AG04449 (cell line): ENCODE measurements around the gene TERT.

Experiments used
- CTCF ChIA-PET: fragments of 350-600 bp; formaldehyde crosslinking; extraction: SDS; loops from one replicate; lab custom pipeline; 2021; ENCODE audit warnings: antibody characterized with exemption; lab: Yijun Ruan, JAX
- POLR2A ChIA-PET: fragments of 400-600, 350-600 bp; formaldehyde crosslinking; extraction: SDS; loops from one replicate; lab custom pipeline; 2020; ENCODE audit warnings: antibody characterized with exemption, inconsistent platforms; lab: Yijun Ruan, JAX
- DNase-seq: peaks from one replicate; pipeline ENCODE4 v3.0.0-alpha.2; 2010; ENCODE audit warnings: low read depth, low spot score
- H3K4me3 ChIP-seq: 2 replicates; pipeline ENCODE4 v1.5.1; 2011; ENCODE audit warnings: low read depth, mild to moderate bottlenecking, control low read depth, low read length
- TF ChIP-seq, protein P1 (sequence below): IDR thresholded peaks from one replicate; pipeline ENCODE4 v1.5.1; 2011; ENCODE audit warnings: mild to moderate bottlenecking, moderate library complexity, low read length, control low read depth, inconsistent platforms; ENCODE audit not compliant: insufficient read depth; ENCODE audit errors: missing control alignments

The TERT gene

DNA sequence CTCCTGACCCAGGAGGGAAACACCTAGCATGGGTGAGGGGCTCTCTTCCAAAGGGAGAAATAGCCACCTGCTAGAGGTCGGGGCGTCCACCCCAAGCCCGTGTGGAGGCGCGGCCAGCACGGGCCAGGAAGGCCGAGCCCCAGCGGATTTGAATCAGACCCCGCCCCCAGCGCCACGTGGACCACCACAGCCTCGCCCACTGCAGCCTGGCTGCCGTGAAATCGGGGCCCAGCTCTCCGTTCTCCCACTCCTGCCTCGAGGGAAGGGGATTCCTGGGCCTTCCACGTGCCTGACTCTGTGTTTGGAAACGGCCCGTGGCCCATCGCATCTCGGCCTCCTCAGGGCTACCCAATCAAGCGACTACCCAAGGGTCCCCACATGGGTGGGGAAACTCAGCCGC is 38.1 kb downstream of the TERT start:
- TF ChIP-seq, protein P1, sequence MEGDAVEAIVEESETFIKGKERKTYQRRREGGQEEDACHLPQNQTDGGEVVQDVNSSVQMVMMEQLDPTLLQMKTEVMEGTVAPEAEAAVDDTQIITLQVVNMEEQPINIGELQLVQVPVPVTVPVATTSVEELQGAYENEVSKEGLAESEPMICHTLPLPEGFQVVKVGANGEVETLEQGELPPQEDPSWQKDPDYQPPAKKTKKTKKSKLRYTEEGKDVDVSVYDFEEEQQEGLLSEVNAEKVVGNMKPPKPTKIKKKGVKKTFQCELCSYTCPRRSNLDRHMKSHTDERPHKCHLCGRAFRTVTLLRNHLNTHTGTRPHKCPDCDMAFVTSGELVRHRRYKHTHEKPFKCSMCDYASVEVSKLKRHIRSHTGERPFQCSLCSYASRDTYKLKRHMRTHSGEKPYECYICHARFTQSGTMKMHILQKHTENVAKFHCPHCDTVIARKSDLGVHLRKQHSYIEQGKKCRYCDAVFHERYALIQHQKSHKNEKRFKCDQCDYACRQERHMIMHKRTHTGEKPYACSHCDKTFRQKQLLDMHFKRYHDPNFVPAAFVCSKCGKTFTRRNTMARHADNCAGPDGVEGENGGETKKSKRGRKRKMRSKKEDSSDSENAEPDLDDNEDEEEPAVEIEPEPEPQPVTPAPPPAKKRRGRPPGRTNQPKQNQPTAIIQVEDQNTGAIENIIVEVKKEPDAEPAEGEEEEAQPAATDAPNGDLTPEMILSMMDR: no peak
- CTCF ChIA-PET: no interaction called here
- no peak for DNase-seq
- POLR2A ChIA-PET: no interaction called here
- no peak overlapping the region for H3K4me3 ChIP-seq

DNA sequence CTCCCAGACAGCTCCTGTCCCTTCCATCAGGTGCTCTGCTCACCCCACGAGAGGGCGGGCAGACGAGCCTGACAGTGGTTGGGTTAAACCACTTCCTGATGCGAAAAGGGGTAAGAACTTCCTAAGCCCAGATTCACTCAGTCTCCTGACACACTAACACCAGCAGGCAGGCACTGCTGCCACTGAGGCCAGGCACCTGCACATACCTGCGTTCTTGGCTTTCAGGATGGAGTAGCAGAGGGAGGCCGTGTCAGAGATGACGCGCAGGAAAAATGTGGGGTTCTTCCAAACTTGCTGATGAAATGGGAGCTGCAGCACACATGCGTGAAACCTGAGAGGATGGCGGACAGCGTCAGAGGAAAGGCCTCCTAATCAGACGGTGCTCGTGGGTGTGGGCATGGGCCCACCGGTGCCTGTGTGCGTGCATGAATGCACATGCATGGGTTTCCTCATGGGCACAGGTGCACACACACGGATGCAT is 39.7 kb downstream of the TERT start:
- TF ChIP-seq, protein P1: no peak
- ChIA-PET CTCF (no interaction called here), POLR2A (no interaction called here)
- H3K4me3 ChIP-seq: no peak overlapping the region
- DNase-seq: no peak

DNA sequence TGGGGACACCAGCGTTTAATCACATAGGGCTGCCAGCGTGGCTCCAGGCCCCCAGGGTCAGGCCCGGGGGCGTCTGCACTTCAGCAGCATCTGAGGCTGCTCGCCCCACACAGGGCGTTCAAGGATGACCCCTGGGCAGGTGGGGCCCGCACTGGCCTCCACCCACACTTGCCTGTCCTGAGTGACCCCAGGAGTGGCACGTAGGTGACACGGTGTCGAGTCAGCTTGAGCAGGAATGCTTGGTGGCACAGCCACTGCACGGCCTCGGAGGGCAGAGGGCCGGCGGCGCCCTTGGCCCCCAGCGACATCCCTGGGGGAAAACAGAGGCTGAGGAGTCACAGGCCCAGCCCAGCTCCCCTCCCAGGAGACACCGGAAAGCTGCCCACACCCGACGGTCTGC is 40.7 kb downstream of the TERT start:
- H3K4me3 ChIP-seq: no peak overlapping the region
- CTCF ChIA-PET: interaction anchor here (0.7 kb wide), 1 partner anchor 391 kb away, joined by 3 read pairs; no protein-coding TSS in a partner anchor
- TF ChIP-seq, protein P1: no peak
- DNase-seq: no peak
- POLR2A ChIA-PET: no interaction called here

DNA sequence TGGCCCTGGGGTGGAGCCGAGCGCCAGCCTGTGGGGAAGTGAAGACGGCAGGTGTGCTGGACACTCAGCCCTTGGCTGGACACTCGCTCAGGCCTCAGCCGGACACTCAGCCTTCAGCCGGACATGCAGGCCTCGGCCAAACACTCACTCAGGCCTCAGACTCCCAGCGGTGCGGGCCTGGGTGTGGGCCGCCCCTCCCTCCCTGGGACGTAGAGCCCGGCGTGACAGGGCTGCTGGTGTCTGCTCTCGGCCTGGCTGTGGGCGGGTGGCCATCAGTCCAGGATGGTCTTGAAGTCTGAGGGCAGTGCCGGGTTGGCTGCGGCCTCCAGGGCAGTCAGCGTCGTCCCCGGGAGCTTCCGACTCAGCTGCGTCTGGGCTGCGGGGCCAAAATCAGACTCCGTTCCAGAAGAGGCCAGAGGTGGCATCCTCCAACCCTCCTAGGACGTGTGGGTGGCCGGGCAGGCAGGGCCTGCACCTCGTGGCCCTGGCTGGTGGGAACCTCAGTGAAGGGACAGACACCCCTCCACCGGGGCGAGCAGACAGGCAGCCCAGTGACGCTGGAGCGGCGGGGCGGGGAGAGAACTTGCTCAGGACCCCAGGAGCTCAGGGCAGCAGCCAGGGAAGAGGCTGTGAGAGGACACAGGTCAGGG is 41.3 kb downstream of the TERT start:
- no peak for DNase-seq
- POLR2A ChIA-PET: no interaction called here
- CTCF ChIA-PET: interaction anchor here (0.7 kb wide), 1 partner anchor 392 kb away, joined by 3 read pairs; no protein-coding TSS in a partner anchor
- no peak overlapping the region for H3K4me3 ChIP-seq
- TF ChIP-seq, protein P1: no peak

DNA sequence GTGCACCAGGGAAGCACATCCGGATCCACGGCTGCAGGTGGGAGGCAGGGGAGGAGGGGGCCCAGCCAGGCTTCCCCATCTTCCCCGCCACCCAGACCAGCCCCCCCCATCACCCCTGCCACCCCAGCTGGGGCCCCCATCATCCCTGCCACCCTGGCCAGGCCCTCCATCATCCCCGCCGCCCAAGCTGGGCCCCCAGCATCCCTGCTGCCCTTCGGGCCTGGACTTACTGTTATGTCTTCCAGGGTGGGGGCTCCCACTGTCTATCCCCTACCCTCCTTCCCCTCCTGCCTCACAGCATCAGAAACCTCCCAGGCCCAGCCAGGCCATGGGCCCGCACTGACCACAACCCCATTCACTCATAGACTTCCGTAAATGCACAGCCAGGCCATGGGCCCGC is 42.2 kb downstream of the TERT start:
- POLR2A ChIA-PET: no interaction called here
- TF ChIP-seq, protein P1: no peak
- no peak overlapping the region for H3K4me3 ChIP-seq
- CTCF ChIA-PET: no interaction called here
- DNase-seq: no peak

DNA sequence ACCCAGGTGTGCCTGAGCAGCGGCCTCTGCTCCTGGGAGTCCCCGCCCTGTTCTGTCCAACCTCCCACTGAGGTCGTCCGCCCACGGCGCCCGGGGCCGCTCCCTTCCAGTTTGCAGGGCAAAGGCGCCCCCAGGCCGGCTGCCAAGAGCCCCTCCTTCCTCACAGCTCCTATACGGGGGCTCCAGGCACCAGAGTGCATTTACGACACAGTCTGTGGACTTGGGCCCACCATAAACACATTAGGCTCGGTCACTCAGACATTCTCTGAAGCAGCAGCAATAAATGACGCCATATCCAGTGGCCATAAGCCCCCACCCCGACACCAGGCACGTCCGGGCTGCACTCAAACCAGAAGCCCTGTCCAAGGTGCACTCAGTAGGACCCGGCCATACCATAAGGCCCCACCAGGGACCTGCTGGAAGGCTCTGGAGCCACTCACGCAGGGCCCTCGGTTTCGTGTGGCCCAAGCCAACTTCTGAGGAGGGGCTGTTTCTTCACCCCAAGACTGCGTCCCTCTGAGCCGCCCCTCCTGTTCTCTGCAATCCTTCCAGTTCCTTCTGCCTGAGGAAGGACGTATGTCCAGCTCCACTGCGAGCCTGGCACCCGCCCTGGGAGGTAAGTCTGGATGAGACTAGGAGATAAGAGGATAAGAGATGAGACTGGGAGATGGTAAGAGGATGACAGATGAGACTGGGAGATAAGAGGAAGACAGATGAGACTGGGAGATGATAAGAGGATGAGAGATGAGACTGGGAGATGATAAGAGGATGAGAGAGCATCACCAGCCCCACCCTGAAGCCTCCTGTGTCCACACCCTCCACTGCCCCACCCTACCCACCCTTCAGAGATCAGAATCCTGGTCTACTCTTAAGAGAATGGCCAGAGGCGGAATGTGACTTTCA is 42.9 kb downstream of the TERT start:
- TF ChIP-seq, protein P1: no peak
- DNase-seq: no peak
- ChIA-PET CTCF (no interaction called here), POLR2A (no interaction called here)
- H3K4me3 ChIP-seq: no peak overlapping the region
